ENCODE results near the gene PCOLCE2.

The PCOLCE2 gene

DNA sequence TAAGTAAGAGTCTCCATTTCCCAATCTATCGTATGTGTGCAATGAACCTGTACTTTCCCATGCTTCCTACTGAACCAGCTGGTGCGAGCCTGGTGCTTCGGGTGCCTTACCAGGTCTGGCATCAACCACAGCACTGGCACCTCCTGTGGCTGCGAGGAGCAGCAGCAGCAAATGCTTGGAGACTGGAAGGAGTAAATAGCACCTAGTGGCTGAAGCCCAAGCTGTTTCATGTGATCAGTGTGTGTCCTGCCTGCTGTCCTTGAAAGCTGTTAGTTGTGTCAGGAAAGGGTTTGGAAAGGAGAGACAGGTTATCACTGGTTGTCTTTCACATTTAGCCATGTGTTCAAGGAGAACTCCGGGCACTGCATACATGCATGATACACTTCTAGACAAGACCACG lies 31.8 kb downstream of the PCOLCE2 start:
- H3K27ac ChIP-seq (ENCODE audit: low read depth, low read length) = no peak overlapping the region

DNA sequence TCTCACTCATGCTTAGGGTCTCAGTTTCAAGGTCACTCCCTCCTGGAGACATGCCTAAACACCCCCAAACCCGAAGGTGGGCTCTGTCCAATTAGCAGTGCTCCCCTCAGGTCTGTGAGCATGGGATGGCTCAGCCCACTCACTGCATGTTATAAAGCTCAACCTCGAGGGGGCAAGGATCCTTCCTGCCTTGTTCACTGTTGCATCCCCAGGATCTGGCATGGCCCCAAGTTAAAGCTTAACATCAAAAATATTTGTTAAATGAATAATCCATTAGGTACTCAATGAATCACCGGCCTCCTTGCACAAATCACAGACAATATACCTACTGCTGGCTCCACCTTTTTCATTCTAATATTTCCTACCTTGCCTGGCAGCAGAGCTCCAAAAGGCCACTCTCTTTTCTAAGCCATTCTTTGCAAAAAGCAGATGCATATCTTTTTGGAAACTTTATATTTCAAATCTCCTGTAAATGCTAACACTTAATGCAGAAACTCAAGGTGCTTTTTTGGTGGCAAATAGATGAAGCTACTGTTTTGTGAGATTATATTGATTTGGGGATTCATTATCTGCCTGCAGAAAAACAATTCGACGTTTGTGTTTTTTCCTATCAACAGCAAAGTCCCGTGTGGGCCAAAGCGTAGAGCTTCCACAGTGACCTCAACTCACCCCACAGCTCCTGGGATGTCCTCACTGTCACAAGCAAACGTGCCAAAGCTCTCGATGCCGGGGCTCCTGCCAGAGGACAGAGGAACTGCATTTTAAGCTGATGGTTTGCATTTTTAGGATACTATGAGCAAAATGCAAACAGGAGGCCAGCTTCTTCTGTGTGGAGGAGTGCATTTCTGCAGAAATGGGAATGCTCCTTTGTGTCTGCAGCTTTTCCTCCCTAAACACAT lies 35.4 kb downstream of the PCOLCE2 start:
- no peak overlapping the region for H3K4me2 ChIP-seq (ENCODE audit: low read length)

More for the DNA sequence above, 31.8 kb downstream of the PCOLCE2 start:
- no peaks in the 10 kb centered on the region for H4K20me1 ChIP-seq (ENCODE audit: control insufficient read depth, insufficient read depth, low read depth, low read length)
- no peaks in the 10 kb centered on the region for H3K79me2 ChIP-seq (ENCODE audit: control insufficient read depth, low read length)
- H3F3A ChIP-seq (ENCODE audit: control insufficient read depth, insufficient read depth) = no peaks in the 10 kb centered on the region
- H3K4me2 ChIP-seq (ENCODE audit: low read length) = no peak overlapping the region
- H3K27me3 ChIP-seq (ENCODE audit: control insufficient read depth, low read length) = peaks cover 25% of the 10 kb centered on the region
- H3K36me3 ChIP-seq (ENCODE audit: control insufficient read depth, low read length) = no peaks in the 10 kb centered on the region
- TF ChIP-seq, protein P1, sequence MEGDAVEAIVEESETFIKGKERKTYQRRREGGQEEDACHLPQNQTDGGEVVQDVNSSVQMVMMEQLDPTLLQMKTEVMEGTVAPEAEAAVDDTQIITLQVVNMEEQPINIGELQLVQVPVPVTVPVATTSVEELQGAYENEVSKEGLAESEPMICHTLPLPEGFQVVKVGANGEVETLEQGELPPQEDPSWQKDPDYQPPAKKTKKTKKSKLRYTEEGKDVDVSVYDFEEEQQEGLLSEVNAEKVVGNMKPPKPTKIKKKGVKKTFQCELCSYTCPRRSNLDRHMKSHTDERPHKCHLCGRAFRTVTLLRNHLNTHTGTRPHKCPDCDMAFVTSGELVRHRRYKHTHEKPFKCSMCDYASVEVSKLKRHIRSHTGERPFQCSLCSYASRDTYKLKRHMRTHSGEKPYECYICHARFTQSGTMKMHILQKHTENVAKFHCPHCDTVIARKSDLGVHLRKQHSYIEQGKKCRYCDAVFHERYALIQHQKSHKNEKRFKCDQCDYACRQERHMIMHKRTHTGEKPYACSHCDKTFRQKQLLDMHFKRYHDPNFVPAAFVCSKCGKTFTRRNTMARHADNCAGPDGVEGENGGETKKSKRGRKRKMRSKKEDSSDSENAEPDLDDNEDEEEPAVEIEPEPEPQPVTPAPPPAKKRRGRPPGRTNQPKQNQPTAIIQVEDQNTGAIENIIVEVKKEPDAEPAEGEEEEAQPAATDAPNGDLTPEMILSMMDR (IDR thresholded peaks at IDR 0.05; ENCODE audit: low read depth, low read length, poor library complexity, severe bottlenecking) = no peak
- no peak for TF ChIP-seq EZH2phosphoT487 (IDR thresholded peaks at IDR 0.05; ENCODE audit: borderline replicate concordance, low read length)
- H3K4me3 ChIP-seq (ENCODE audit: low read length) = no peak overlapping the region
- H3K9me2 ChIP-seq (replicated peaks; ENCODE audit: control insufficient read depth, low read length) = no peaks in the 10 kb centered on the region
- no peaks in the 10 kb centered on the region for H3K9me3 ChIP-seq (ENCODE audit: control insufficient read depth, insufficient read depth, low read length)
- H3K4me1 ChIP-seq (ENCODE audit: control insufficient read depth, low read length) = no peaks in the 10 kb centered on the region

DNA sequence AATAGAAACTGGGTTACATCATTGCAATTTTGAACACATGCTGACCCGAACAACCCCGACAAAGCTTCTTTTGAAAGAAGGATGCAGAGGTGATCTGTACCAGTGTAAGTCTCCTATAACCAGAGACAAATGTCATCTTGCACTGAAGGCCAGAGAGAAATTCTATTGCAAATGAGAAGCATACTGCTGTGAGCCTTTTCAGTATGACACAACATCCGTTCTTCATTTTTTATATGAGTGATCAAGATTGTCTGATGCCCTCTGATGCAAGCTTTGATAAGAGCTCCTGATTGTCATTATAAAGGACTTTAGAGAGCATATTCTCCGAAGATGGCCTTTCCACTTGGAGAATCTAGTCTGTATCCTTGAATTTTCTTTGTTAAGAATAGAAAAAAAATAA lies 36.9 kb downstream of the PCOLCE2 start:
- Histone ChIP-seq H3K4me1 (ENCODE audit: control insufficient read depth, low read length) (no peaks in the 10 kb centered on the region), H3K27ac (ENCODE audit: low read depth, low read length) (no peak overlapping the region), H3K27me3 (ENCODE audit: control insufficient read depth, low read length) (peaks cover 17% of the 10 kb centered on the region), H3K36me3 (ENCODE audit: control insufficient read depth, low read length) (no peaks in the 10 kb centered on the region), H4K20me1 (ENCODE audit: control insufficient read depth, insufficient read depth, low read depth, low read length) (no peaks in the 10 kb centered on the region), H3F3A (ENCODE audit: control insufficient read depth, insufficient read depth) (no peaks in the 10 kb centered on the region), H3K9me3 (ENCODE audit: control insufficient read depth, insufficient read depth, low read length) (no peaks in the 10 kb centered on the region), H3K9me2 (replicated peaks; ENCODE audit: control insufficient read depth, low read length) (no peaks in the 10 kb centered on the region), H3K4me3 (ENCODE audit: low read length) (no peak overlapping the region), H3K4me2 (ENCODE audit: low read length) (no peak overlapping the region), H3K79me2 (ENCODE audit: control insufficient read depth, low read length) (no peaks in the 10 kb centered on the region)
- TF ChIP-seq, protein P1 (IDR thresholded peaks at IDR 0.05; ENCODE audit: low read depth, low read length, poor library complexity, severe bottlenecking) = no peak
- no peak for TF ChIP-seq EZH2phosphoT487 (IDR thresholded peaks at IDR 0.05; ENCODE audit: borderline replicate concordance, low read length)

More for the DNA sequence above, 35.4 kb downstream of the PCOLCE2 start:
- H3K4me3 ChIP-seq (ENCODE audit: low read length) = no peak overlapping the region
- H3K27me3 ChIP-seq (ENCODE audit: control insufficient read depth, low read length) = peaks cover 21% of the 10 kb centered on the region
- H3K36me3 ChIP-seq (ENCODE audit: control insufficient read depth, low read length) = no peaks in the 10 kb centered on the region
- H3K9me3 ChIP-seq (ENCODE audit: control insufficient read depth, insufficient read depth, low read length) = no peaks in the 10 kb centered on the region
- no peaks in the 10 kb centered on the region for H3K9me2 ChIP-seq (replicated peaks; ENCODE audit: control insufficient read depth, low read length)
- no peaks in the 10 kb centered on the region for H3K4me1 ChIP-seq (ENCODE audit: control insufficient read depth, low read length)
- no peaks in the 10 kb centered on the region for H3F3A ChIP-seq (ENCODE audit: control insufficient read depth, insufficient read depth)
- H3K27ac ChIP-seq (ENCODE audit: low read depth, low read length) = no peak overlapping the region
- H3K79me2 ChIP-seq (ENCODE audit: control insufficient read depth, low read length) = no peaks in the 10 kb centered on the region
- H4K20me1 ChIP-seq (ENCODE audit: control insufficient read depth, insufficient read depth, low read depth, low read length) = no peaks in the 10 kb centered on the region
- TF ChIP-seq, protein P1 (IDR thresholded peaks at IDR 0.05; ENCODE audit: low read depth, low read length, poor library complexity, severe bottlenecking) = no peak
- no peak for TF ChIP-seq EZH2phosphoT487 (IDR thresholded peaks at IDR 0.05; ENCODE audit: borderline replicate concordance, low read length)
